Amniotic stem cell (primary cell): Measurements from ENCODE around the gene PTPRD.

Source experiments
- DNase-seq: peaks from one replicate; lab custom pipeline; 2025; lab: John Stamatoyannopoulos, UW

The PTPRD gene

GRCh38 chr9:8822667-8823025, 1790.2 kb downstream of the PTPRD start:
- DNase-seq, result no peak

- no peak for DNase-seq
These were observed 1790.7 kb downstream of the PTPRD start for GRCh38 chr9:8821910-8822666.

GRCh38 chr9:8817335-8817734, 1795.5 kb downstream of the PTPRD start:
- no peak for DNase-seq

- no peak for DNase-seq
These were observed 1796.4 kb downstream of the PTPRD start for GRCh38 chr9:8816361-8816760.

GRCh38 chr9:8815931-8816330, 1796.9 kb downstream of the PTPRD start:
- no peak for DNase-seq

- no peak for DNase-seq
These were observed 1797.6 kb downstream of the PTPRD start for GRCh38 chr9:8815219-8815618.

GRCh38 chr9:8812888-8813287, 1799.9 kb downstream of the PTPRD start:
- DNase-seq, result no peak

GRCh38 chr9:8809741-8810140, 1803.1 kb downstream of the PTPRD start:
- no peak for DNase-seq

GRCh38 chr9:8806150-8806549, 1806.7 kb downstream of the PTPRD start:
- DNase-seq, result no peak

- DNase-seq, result no peak
These were observed 1808.2 kb downstream of the PTPRD start for GRCh38 chr9:8804613-8805012.

- DNase-seq, result no peak
These were observed 1810.6 kb downstream of the PTPRD start for GRCh38 chr9:8802242-8802641.

GRCh38 chr9:8800196-8800595, 1812.6 kb downstream of the PTPRD start:
- DNase-seq, result no peak

GRCh38 chr9:8799615-8800014, 1813.2 kb downstream of the PTPRD start:
- DNase-seq, result no peak

GRCh38 chr9:8799206-8799605, 1813.6 kb downstream of the PTPRD start:
- no peak for DNase-seq

- DNase-seq, result no peak
These were observed 1828.0 kb downstream of the PTPRD start for GRCh38 chr9:8784838-8785237.

- no peak for DNase-seq
These were observed 1828.9 kb downstream of the PTPRD start for GRCh38 chr9:8783941-8784340.

GRCh38 chr9:8782237-8782636, 1830.6 kb downstream of the PTPRD start:
- DNase-seq, result no peak

- no peak for DNase-seq
These were observed 1831.3 kb downstream of the PTPRD start for GRCh38 chr9:8781458-8781857.

- no peak for DNase-seq
These were observed 1832.4 kb downstream of the PTPRD start for GRCh38 chr9:8780386-8780785.

GRCh38 chr9:8779478-8779877, 1833.3 kb downstream of the PTPRD start:
- DNase-seq, result no peak

- DNase-seq, result no peak
These were observed 1834.4 kb downstream of the PTPRD start for GRCh38 chr9:8778356-8778755.

- no peak for DNase-seq
These were observed 1840.5 kb downstream of the PTPRD start for GRCh38 chr9:8772302-8772701.

GRCh38 chr9:8769153-8769552, 1843.6 kb downstream of the PTPRD start:
- no peak for DNase-seq

- no peak for DNase-seq
These were observed 1846.7 kb downstream of the PTPRD start for GRCh38 chr9:8766096-8766495.
